HG02798 (cell line): ENCODE data around the gene PHRF1.
"Not testable (repeated sequence)": the region's sequence is repeated elsewhere in the genome, so short reads cannot be mapped to it uniquely, and the experiment has no call there.

Experiments
- ATAC-seq: cut with Tn5 transposase; IDR thresholded peaks from one replicate; pipeline ENCODE4 v1.9.1; 2021; ENCODE audit warnings: mild to moderate bottlenecking; ENCODE audit not compliant: unreplicated experiment, poor library complexity

The PHRF1 gene

DNA sequence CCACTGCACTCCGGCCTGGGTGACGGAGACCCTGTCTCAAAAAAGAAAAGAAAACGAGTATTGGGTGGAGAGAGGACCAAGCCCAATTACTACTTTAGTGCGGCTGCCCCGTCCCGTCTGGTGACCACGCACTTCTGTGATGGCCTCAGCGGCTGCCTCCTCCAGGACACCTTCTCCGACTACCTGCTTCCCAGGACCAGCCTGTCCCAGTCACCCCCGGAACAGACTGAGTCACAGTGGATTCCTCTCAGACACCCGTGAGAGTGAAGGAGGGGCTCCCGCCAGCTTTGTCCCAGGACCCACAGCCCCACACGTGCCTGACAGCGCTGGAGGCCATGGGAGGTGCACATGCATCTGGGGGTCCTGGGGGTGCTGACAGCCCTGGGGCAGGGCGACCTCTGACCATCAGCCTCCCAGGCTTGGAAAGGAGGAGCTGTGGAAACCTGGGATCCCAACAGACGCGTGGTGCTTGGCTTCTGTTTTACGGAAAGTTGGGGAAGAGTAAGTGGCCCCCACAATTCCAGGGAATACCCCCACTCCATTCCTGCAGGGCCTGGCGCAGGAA is 65.6 kb downstream of the PHRF1 start:
- no peak for ATAC-seq

DNA sequence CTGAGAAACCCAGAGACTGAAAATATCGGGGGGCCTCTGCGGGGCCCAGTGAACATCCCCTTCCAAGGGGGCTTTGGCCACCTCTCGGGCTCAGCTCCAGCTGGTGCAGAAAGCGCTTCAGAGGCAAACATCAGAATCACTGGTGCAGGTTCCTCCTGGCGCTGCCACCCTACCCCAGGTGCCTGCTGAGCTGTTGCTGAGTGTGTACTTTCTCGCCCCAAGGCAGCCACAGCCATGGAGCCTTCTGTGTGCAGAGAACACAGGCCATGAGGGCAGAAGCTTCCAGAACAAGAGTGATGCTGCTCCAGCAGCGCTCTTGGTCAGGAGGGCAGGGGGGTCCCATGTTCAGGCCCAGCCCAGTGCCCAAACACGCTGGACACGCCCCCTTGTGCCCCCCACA is 67.1 kb downstream of the PHRF1 start:
- no peak for ATAC-seq

DNA sequence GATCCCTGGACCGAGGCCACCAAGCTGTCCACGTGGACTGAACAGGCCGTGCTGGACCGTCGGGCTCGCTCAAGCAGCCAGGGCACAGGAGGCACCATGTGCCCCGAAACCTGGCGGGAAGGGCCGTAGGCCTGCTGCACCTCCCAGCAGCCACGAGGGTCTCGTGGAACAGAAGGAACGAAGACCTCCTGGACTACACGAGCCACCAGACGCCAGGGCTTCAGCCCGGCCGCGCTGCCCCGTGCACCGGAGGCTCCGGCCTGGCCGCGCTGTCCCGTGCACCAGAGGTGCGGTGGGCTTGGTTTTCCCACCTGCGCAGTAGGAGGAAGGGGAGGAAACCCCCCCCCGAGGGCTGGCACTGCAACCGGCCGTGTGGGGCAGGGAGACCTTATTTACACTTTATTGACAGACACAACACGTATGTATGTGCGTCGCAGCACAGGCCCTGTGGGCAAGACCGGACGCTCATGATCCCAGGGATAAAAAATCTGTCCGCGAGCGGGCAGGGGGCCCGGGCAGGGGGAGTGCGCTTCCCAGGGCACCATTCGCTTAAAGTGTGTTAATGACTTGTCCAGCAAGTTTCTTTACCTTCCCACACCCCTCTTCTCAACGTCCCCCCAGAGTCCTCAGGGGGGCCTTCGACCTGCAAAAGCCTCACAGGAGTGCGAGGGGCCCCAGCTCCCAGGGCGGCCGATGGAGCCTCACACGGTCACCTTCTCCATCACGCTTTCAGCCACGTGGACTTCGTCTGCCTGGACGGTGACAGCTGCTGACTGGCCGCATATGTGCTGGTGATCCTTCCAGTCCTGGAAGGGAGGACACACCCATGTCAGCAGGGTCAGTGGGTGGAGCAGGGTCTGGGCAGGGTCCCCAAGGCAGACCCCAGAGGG is 67.8 kb downstream of the PHRF1 start:
- ATAC-seq, result no peak

DNA sequence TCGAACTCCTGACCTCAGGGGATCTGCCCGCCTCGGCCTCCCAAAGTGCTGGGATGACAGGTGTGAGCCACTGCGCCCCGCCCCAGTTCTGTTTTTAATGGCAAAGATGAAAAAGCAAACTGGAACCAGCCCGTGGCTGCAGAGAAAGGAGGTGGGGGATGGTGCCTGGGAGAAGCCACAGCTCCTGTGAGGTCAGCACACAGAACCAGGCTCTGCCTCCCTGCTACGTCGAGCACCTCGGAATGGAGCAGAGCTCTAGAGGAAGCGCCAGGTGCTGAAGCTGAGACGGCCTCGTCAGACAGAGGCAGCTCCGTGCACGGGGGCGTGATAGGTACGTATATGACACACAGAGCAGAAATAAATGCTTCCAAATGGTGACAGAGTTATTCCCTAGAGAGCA is 69.3 kb downstream of the PHRF1 start:
- ATAC-seq, result no peak

DNA sequence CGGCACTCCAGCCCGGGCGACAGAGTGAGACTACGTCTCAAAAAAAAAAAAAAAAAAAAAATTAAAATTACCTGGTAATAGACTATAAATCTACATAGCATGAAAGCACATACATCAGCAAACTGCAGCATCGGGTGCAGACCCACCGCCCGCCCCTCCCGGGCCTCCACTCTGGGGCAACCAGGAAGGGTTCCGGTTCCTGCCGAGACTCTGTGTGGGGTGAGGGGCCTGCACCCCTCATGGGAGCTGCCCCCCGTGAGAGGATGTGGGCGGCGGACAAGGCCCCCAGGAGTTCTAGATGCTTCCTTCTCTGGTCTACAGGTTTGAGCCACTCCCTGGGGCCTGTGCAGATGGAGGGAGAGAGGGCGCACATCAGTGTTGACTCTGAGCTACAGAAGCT is 69.9 kb downstream of the PHRF1 start:
- ATAC-seq, result no peak

DNA sequence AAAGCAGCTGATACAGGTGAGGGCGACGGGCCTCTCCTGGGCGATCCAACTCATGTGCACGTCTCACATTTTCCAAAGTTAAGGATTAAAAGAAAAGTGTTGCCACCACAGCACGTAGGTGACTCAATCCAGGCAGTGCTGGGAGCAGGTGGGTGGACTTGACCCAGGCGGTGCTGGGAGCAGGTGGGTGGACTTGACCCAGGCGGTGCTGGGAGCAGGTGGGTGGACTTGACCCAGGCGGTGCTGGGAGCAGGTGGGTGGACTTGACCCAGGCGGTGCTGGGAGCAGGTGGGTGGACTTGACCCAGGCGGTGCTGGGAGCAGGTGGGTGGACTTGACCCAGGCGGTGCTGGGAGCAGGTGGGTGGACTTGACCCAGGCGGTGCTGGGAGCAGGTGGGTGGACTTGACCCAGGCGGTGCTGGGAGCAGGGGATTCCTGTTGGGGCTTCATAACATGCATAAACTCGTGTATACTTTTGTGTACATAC is 71.4 kb downstream of the PHRF1 start:
- ATAC-seq, result not testable (repeated sequence)

DNA sequence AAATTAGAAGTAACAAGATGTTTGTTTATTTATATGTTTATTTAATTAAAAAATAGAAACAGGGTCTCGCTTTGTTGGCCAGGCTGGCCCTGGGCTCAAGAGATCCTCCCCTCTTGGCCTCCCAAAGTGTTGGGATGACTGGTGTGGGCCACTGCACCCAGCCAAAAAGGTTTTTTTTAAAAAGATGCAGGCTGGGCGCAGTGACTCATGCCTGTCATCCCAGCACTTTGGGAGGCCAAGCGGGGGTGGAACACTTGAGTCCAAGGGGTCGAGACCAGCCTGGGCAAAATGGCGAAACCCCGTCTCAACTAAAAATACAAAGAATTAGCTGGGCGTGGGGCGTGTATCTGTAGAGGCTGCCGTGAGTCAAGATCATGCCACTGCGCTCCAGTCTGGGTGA is 74.2 kb downstream of the PHRF1 start:
- no peak for ATAC-seq

DNA sequence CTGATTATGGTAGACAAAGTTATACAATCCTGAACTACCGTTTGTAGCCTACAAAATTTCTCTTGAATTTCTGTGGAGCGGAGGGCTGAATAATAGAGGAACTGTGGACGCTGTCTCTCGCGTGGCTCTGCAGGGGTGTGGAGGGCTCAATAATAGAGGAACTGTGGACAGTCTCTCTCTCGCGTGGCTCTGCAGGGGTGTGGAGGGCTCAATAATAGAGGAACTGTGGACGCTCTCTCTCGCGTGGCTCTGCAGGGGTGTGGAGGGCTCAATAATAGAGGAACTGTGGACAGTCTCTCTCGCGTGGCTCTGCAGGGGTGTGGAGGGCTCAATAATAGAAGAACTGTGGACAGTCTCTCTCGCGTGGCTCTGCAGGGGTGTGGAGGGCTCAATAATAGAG is 76.9 kb downstream of the PHRF1 start:
- ATAC-seq, result not testable (repeated sequence)

DNA sequence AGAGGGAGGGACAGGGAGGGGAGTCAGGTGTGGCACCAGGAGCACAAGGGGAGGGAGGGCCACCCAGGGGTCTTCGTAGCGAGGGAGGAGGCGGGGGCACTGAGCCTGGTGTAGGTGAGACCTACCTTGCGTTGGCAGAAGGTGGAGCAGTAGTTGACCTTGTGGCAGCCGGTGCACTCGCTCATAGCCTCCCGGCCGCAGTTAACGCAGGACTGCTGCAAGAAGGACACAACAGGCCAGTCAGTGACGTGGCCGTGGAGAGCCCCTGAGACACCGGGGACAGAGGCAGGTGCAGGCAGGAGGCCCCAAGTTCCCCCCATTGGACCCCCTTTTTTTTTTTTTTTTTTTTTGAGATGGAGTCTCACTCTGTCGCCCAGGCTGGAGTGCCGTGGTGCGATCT is 77.6 kb downstream of the PHRF1 start:
- no peak for ATAC-seq

DNA sequence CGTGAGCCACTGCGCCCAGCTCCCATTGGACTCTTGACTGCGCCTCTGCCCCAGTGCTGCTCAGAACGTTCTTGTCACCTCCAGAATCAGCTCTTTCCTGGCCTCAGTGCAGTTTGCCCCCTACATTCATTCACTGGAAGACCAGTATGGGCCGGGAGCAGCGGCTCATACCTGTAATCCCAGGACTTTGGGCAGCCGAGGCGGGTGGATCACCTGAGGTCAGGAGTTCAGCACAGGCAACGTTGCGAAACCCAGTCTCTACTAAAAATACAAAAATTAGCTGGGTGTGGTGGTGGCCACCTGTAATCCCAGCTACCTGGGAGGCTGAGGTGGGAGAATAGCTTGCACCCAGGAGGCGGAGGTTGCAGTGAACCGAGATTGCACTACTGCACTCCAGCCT is 78.2 kb downstream of the PHRF1 start:
- ATAC-seq, result not testable (repeated sequence)

DNA sequence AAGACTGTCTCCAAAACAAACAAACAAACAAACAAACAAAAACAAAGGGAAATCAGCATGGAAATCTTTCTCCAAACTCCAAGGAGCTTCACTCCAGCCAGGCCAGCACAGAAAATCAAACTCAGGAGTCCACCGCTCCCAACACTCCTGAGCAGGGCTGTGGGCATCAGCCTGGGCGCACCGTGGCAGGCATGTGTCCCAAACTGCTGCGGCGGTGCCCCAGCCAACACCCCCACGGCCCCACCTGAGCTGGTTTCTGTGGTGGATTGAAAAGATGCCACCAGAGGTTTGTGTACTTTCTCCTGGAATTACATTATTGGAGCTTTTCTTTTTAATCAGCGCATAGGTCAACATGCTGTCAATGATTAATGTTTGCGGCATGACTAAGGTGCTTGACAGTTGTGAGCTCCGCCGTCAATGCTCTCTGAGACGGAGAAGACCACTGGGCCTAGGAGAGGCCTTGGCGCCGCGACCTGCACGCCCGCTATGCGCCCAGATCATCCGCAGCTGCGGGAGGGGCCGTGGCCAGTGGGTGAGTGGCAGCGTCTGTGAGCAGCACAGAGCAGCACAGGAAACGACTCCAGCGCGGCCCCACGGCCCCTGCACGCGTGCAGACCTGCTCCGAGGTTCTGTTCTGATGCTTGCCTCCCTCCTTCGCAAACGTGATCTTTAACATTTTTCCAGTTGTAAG is 78.9 kb downstream of the PHRF1 start:
- ATAC-seq, result no peak

DNA sequence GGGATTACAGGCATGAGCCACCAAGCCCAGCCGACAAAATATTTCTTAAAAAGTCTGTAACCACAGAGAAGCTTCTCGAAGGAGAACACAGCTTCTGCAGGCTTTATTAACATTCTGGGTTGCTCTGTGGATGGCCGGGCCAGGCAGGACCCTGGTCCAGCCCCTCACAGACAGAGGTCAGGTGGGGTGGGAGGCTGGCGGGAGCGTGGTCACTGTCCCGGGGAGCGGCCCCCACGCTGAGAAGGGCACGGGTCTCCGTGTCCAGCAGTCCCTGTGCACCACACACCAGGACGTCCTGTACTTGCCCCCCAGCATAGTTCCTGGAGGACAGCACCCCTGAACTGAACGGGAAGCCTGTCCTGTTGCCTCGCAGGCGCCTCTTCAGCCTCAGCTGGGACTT is 80.2 kb downstream of the PHRF1 start:
- no peak for ATAC-seq

DNA sequence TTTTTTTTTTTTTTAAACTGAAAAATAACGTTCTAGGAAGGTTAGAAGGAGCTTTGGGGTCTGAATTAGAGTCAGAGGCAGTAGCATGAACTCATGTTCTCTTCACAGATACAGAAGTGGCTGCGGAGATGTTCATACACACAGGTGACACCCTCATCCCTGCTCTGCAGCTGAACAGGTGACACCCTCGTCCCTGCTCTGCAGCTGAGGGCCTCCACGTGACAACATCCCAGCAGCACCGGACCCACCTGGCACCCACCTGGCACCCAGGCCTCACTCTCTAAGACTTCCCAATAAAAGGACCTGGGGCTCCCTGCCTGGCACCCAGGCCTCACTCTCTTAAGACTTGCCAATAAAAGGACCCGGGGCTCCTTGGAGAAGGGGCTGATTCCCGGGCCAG is 80.6 kb downstream of the PHRF1 start:
- ATAC-seq, result no peak

DNA sequence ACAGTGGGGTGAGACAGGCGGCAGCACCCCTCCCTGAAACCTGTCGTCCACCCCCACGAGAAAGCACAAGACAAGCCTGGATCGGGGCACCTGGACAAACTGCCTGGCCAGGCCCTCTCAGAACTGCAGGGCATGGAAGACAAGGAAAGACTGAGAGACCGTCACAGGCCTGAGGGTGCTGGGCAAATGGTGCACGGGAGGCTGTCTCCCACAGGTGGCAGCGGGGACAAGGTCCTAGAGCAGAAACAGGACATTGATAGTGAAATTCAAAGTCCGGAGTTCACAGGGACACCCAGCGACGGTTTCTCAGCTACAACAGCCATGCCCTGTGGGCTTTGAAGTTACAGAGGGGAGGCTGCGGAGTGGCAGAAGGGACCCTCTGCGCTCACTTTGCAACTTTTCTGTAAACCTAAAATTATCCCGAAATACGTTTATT is 81.4 kb downstream of the PHRF1 start:
- no peak for ATAC-seq

DNA sequence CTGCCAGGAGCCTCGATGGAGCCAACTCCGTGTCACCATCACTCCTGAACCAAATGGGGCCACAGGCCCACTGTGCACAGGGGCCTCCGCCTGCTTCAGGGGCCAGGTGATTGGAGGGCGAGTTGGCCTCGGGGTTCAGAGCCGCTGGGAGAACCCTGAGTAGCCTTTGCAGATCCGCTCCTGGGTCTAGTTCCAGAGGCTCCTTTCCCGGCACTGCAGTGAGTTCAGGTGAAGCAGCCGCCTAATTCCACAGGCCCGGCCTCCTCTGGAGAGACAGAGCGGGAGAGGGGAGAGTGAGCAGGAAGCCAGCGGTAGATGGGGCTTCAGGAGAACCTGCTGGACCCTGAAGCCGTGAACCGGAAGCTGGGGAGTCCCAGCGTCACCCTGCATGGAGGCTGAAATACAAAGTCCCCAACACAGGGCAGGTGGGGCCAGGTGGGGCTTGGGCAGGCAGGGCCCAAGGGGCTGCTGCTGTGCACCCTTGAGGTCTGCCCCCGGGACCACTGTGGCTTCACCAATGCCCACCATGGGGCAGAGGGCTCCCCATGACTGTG is 83.3 kb downstream of the PHRF1 start:
- no peak for ATAC-seq

DNA sequence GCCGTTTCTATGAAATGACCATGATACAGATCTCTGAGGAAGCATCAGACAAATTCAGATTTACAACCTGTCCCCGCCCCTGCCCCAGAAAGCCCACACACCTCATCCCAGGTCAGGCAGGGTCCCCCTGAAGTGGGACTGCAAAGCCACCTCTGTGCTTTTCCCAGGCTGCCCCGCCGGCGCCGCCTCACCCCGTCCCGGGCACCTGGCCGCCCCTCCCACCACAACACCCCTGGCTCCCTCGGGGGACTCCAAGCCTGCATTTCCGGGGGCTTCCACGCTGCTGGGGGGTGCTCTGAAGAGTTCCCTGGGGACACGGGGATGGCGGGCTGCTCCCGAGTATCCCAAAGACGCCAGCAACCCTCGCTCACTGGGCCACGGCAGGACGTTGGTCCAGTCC is 84.0 kb downstream of the PHRF1 start:
- ATAC-seq, result no peak

DNA sequence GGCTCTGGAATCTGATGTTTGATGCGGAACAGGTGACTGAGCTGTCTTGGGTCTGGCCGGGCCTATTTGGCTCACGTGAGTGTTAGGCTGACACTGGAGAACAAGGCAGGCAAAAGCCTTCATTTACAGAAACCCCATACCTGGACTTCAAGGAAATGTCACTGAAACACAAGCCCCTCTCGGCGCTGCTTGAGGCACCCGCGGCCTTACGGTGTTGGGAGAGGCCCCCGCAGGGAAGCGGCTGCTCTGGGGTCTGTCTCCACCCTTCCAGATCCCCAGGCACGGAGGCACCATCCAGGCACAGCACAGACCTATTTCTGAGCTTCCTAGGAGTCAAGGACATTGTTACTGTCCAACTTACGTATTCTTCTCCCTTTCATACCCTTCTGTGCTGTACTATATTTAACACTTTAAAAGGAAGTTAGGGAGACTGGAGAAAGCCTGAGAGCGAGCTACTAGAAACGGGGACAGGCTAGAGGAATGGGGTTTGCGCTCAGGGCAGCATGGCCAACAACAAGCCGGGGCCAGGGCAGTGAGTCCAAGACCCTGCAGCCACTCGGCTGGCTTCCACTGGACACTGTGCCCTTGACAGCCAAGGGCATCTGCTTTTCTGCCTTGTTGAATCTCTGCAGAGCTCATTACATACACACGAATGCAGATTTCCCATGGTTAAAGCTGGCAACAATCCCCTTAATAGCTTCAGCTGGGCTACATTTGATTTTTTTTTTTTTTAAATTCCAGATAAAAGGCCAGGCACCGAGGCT is 84.6 kb downstream of the PHRF1 start:
- ATAC-seq, result no peak
